ENCODE results near the gene RGS7BP.

Gene RGS7BP

GRCh38 chr5:64505769-64506566 lies at the start of gene RGS7BP:
TSS of gene RGS7BP (plus strand) at chr5:64506015. CDS start at chr5:64506625, 610 bp downstream.
- DNase-seq (ENCODE audit: low read depth), result no peak

DNA sequence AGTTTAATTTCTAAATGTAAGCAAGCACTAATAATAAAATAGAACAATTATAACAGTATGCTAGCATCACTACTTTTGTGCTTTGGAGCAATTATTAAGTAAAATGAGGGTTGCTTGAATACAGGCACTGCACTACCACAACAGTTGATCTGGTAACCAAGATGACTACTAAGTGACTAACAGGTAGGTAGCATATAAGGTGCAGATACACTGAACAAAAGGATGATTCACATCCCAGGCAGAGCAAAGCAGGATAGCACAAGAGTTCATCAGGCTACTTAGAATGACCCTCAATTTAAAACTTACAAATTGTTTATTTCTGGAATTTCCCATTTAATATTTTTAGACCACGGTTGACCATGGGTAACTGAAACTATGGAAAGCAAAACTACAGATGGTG lies 48.0 kb upstream of the RGS7BP start:
- no peak for DNase-seq (ENCODE audit: low read depth)

- no peak for DNase-seq (ENCODE audit: low read depth)
Observed at GRCh38 chr5:64458948-64459347, 46.9 kb upstream of the RGS7BP start.

- no peak for DNase-seq (ENCODE audit: low read depth)
Observed at GRCh38 chr5:64462391-64462790, 43.4 kb upstream of the RGS7BP start.

DNA sequence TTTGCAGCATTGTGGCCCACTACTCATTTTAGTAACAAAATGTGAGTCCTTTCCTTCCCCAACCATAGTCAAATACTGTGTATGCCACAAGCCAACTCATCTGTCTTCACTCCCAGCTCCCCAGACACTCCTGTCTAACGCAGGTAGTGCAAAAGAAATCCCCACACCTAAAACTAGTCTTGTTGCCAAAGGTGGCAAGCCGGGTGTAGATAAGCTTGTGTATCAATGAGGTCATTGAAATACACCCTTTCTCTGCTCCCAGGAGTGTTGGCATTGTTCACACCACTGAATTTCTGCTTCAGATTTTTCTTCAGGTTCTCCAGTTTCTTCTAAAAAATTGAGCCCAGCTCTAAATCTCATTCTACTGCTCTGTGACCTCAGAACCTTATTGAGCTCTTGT lies 19.7 kb upstream of the RGS7BP start:
- DNase-seq (ENCODE audit: low read depth), result no peak

DNA sequence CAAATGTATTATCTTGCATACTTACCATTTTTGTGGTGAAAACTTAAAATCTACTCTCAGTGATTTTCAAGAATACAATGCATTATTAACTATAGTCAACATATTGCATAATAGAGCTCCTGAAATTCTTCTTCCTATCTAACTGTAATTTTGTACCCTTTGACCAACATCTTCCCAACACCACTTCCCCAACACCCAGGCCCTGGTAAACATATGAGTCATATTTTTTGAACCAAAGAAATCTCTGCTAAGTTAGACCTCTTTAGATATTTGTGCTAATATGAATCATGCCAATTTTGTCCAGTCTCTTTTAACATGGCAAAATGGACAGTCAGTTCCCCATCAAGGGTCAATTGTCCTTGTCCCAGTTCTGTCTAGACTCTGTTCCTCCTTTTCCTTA lies 18.5 kb upstream of the RGS7BP start:
- no peak for DNase-seq (ENCODE audit: low read depth)

DNA sequence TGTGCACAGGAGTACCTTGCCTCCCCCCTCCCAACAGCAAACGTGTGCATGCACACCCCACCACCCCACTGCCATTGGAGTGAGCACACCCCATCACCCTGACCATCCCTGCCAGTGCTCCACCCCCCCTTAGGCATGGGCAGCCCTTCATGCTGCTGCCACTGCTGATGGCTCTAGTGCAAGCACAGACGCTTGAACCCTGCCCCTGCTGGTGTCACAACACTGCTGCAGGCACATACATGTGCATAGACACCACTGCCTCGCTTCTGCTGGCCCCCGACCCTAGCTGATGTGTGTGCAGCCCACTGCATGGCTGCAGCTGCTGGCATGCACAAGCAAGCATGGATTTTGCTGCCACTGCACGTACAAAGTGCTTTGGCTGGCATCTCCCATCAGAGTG lies 16.0 kb upstream of the RGS7BP start:
- no peak for DNase-seq (ENCODE audit: low read depth)

DNA sequence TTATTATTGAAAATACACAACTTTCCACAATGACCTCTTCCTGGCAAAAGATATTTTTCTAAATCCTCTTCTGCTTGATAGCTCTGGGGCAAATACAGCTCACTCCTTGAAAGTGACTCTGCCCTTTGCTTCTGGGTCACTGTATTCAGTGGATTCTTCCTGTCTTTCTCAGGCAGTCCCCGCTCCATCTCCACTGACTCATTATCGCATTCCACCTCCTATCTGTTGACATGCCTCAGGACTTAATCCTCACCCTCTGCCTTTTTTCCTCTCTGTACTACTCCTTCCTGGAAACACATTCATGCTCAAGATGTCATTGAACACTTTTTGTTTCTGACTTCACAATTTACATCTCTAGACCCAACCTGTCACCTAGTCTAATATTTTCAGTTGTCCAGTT lies 8.4 kb upstream of the RGS7BP start:
- DNase-seq (ENCODE audit: low read depth), result no peak

- no peak for DNase-seq (ENCODE audit: low read depth)
Observed at GRCh38 chr5:64502196-64502595, 3.6 kb upstream of the RGS7BP start.

GRCh38 chr5:64506567-64507263 lies 900 bp downstream of the RGS7BP start:
- no peak for DNase-seq (ENCODE audit: low read depth)

DNA sequence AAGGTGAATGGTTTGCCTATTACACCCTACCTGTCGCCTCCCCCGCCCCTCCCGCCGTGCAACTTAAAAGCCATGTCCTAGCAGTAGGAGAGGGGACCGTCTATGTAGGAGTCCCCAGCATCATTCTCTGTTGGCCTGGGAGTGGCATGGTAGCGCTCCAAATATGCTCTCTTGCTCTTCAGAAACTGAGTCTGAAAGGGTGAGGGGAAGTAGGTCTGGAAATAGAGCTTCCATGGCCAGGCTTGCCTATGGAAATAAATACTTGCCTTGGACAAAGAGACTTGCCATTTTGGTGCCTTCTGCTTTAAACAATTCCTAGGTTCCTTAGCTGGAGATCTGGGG lies 1.4 kb downstream of the RGS7BP start:
- DNase-seq (ENCODE audit: low read depth), result no peak

GRCh38 chr5:64509828-64510227 lies 4.0 kb downstream of the RGS7BP start:
- no peak for DNase-seq (ENCODE audit: low read depth)

GRCh38 chr5:64513492-64513891 lies 7.7 kb downstream of the RGS7BP start:
- no peak for DNase-seq (ENCODE audit: low read depth)

DNA sequence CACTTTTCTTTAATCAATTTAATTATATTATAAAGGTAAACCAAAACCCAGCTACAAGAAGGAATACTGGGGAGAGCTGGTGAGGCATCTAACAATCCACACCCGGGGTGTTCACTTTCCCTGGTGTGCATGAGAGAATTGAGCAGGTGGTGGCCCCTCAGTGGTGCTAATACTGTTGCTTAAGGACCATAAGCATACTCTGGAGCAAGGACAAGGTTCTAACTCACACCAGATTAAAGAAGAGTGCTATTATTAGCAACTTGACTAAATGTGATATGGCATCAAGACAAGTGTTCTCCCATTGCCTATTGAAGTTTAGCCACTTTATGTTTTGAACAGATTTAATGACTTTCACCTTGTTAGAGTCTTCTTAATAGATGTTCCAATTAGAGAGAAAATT lies 8.8 kb downstream of the RGS7BP start:
- no peak for DNase-seq (ENCODE audit: low read depth)

GRCh38 chr5:64516216-64516615 lies 10.4 kb downstream of the RGS7BP start:
- DNase-seq (ENCODE audit: low read depth), result no peak

GRCh38 chr5:64518793-64519192 lies 13.0 kb downstream of the RGS7BP start:
- no peak for DNase-seq (ENCODE audit: low read depth)

- no peak for DNase-seq (ENCODE audit: low read depth)
Observed at GRCh38 chr5:64519263-64519662, 13.4 kb downstream of the RGS7BP start.

DNA sequence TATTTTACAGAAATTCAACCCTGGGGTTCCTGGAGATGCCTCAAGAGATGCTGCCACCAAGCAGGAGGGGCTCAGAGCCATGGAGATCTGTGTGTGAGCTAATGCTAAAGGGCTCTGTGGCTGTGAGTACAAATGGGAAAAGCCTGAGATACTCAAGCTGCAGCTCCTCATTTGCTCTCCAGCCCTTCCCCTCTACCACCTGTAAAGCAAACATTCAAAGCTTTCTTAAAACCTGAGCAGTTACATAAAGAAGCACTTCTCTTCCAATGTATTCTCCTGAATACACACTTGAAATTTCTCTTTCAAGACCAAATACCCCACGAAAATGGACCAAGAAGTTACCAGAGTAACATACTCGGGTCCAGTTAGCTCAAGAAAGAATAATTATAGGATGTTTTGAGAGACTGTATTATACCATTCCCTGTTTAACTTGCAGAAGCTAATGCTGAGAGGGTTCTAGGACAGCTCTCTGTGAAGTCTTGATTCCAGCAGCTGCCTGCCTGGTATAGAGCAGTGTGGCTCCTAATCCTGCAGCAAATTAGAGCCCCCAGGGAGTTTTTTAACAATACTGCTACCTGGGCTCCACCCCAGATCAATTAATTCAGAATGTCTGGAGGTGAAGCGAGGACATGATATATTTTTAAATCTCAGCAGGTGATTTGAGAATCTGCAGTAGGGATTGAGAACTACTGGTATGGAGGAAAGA lies 21.1 kb downstream of the RGS7BP start:
- DNase-seq (ENCODE audit: low read depth), result no peak

DNA sequence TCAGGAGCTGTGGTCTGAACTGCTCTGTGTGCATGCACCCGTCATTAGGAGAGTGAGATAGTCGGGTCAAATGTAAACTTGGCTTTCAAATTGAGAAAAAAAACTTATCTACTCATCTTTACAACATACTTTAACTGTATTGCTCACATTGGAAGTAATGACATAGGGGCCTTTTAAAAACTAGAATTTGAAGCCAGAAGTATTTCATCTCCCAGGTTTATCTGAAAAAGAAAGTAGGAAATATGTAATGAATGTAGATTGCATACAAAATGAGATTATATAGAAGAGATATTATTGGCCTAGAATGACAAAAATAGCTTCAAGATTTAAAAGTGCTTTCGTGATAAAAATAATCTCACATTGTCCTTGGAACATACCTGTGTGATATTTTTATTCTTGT lies 24.3 kb downstream of the RGS7BP start:
- DNase-seq (ENCODE audit: low read depth), result no peak

GRCh38 chr5:64532212-64532611 lies 26.4 kb downstream of the RGS7BP start:
- DNase-seq (ENCODE audit: low read depth), result no peak

- DNase-seq (ENCODE audit: low read depth), result no peak
Observed at GRCh38 chr5:64532657-64533056, 26.8 kb downstream of the RGS7BP start.

DNA sequence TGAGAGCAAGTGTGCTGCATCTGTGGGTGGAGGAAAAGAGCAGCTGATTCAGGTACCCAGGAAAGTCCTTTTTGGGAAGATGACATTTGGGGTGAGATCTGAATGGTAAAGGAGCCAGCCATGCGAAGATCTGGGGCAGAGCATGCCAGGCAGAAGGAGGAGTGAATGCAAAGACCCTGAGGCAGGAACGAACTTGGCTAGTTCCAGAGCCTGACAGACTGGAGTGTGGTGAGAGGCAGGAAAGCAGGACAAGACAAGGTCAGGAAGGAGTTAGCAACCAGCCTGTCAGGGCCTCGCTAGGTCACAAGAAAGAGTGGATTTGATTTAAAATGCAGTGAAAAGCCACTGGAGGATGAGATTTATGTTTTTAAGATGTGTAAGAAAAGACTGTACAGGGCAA lies 28.2 kb downstream of the RGS7BP start:
- DNase-seq (ENCODE audit: low read depth), result no peak

GRCh38 chr5:64557911-64558310 lies 52.1 kb downstream of the RGS7BP start:
- no peak for DNase-seq (ENCODE audit: low read depth)

Measured in stimulated activated CD8-positive, alpha-beta memory T cell treated with anti-CD3 and anti-CD28 coated beads, Interleukin-7, amount 100 ng/mL, for 24 hours (primary cell).